Transverse colon (tissue), 4 donors: ENCODE measurements around the gene NDST4. TPM values are rescaled to one million over a fixed set of nuclear protein-coding genes. Genes with fewer than 3 reads are reported as not detected.

Experiments used
- DNase-seq: peaks from one replicate; pipeline ENCODE4 v3.0.0-alpha.2; 2019
- H3K27ac ChIP-seq, 4 donors: fragments of 200-600 bp; sonication (generic); 2 replicates each; pipeline ENCODE4 v1.5.1; 2016 to 2018; ENCODE audit warnings: inconsistent platforms in 4 of 4
- H3K27me3 ChIP-seq: fragments of 200-600 bp; sonication (generic); 2 replicates; pipeline ENCODE4 v1.5.1; 2017; ENCODE audit warnings: inconsistent platforms
- H3K36me3 ChIP-seq, 4 donors: fragments of 200-600 bp; sonication (generic); 2 replicates each; pipeline ENCODE4 v1.5.1; 2017 to 2019; ENCODE audit warnings: inconsistent platforms in 4 of 4
- H3K4me1 ChIP-seq, 4 donors: fragments of 200-600 bp; sonication (generic); 2 replicates each; pipeline ENCODE4 v1.5.1; 2017 to 2020; ENCODE audit warnings: inconsistent platforms in 4 of 4
- H3K4me3 ChIP-seq, 4 donors: fragments of 200-600 bp; sonication (generic); 1 replicate in 1 of 4; 2 replicates in 3 of 4; pipeline versions ENCODE4 v1.5.1 to v1.6.1; 2017 to 2019; ENCODE audit warnings: inconsistent platforms in 4 of 4
- H3K9me3 ChIP-seq, 2 donors: fragments of 200-600 bp; sonication (generic); 2 replicates each; pipeline ENCODE4 v1.5.1; 2017 to 2019; ENCODE audit warnings: inconsistent platforms in 2 of 2
- CTCF ChIP-seq, 5 experiments: fragments of 200-600 bp in 3 of 5; fragments of 450-650 bp in 2 of 5; sonication (generic) in 3 of 5; IDR thresholded peaks; 1 replicate in 2 of 5; 2 replicates in 3 of 5; pipeline ENCODE4 v1.5.1; 2016 to 2017; ENCODE audit warnings: antibody characterized with exemption in 5 of 5, inconsistent platforms in 3 of 5, mild to moderate bottlenecking in 2 of 5, moderate library complexity in 1 of 5
- EP300 ChIP-seq: sonication (generic); formaldehyde crosslinking; IDR thresholded peaks from one replicate; pipeline ENCODE4 v1.6.1; 2017; ENCODE audit warnings: antibody characterized with exemption, low read depth
- POLR2A ChIP-seq: fragments of 450-650 bp; IDR thresholded peaks from one replicate; pipeline ENCODE4 v1.6.1; 2016; ENCODE audit warnings: antibody characterized with exemption, mild to moderate bottlenecking, moderate library complexity
- POLR2AphosphoS5 ChIP-seq, 3 donors: sonication (generic); formaldehyde crosslinking; IDR thresholded peaks; one replicate each; pipeline ENCODE4 v1.6.1; 2016; ENCODE audit warnings: antibody characterized with exemption in 3 of 3
- WGBS, 2 donors: methylation state at CpG; one replicate each; pipeline ENCODE4 v1.1.5; 2018; ENCODE audit warnings: low coverage in 1 of 2; 5-methylcytosine and 5-hydroxymethylcytosine counted together
- in situ Hi-C, 4 donors: fragments of 200-750 bp; cut with MboI; loops; one replicate each; pipeline versions ENCODE4 v1.15.0 to v1.15.1; 2017; ENCODE audit warnings: low sequenced_read_pairs in 3 of 4, low pct_ligation_motif_present in 1 of 4, low pct_unique_long_range_greater_than_20kb in 1 of 4
- intact Hi-C: fragments of 100-400 bp; cut with DNase I; formaldehyde crosslinking; loops from one replicate; pipeline ENCODE4 v1.15.1; 2023; ENCODE audit warnings: low total_unique reads
- total RNA-seq, 4 donors: library from RNA; depleted of rRNA; stranded (reverse); fragments of >200 nt; gene quantifications; one replicate each; pipeline ENCODE4 v1.1.0, GENCODE V29; 2016

Gene NDST4
- total RNA-seq, 4 donors from 2014 or later, result 0.14 TPM; not detected in 3

GRCh38 chr4:114866901-114867670 is 246.3 kb downstream of the NDST4 start:
- Histone ChIP-seq H3K36me3 (no peaks in the 10 kb centered on the region), H3K27me3 (no peaks in the 10 kb centered on the region), H3K9me3 (no peaks in the 10 kb centered on the region), H3K4me3 (no peak overlapping the region), H3K4me1 (no peaks in the 10 kb centered on the region), H3K27ac (no peak overlapping the region)
- WGBS, 2 donors, result 40% methylated on average over 2 of the region's 2 CpGs; no CpG with 5 or more reads in 1 of the 2 donors
- no peak for TF ChIP-seq EP300
- intact Hi-C loops, result no loop called here
- in situ Hi-C loops, result no loop called here
- DNase-seq, result no peak

- TF ChIP-seq POLR2A (no peak), CTCF (IDR thresholded peaks at IDR 0.05) (no peak), EP300 (no peak), POLR2AphosphoS5 (IDR thresholded peaks at IDR 0.05) (no peak)
These were observed 249.4 kb downstream of the NDST4 start for GRCh38 chr4:114864060-114864459.

DNA sequence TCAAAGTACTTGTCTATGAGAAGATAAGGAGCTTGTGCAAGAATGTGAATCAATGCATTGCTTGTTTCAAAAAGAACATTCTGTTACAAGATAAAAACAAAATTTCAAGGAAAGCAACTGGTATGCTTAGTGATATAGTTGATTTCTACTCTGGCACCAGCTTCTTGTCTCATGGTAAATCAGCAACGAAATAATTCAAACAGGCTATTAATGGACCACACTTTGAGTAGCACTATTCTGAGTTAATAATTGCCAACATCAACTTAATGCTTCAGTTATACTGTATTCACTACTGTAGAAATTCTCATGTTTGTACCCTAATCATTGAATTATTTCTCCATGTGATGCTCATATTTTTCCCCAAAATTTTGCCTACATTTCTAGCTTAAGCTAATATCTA is 252.6 kb downstream of the NDST4 start:
- H3K27me3 ChIP-seq, result no peaks in the 10 kb centered on the region
- 62 to 86% methylated on average over 1 of the region's 1 CpG for WGBS, 2 donors
- intact Hi-C loops, result no loop called here
- H3K27ac ChIP-seq, result no peak overlapping the region
- no peak for TF ChIP-seq POLR2AphosphoS5 (IDR thresholded peaks at IDR 0.05)
- TF ChIP-seq CTCF (IDR thresholded peaks at IDR 0.05), result no peak
- no peak for TF ChIP-seq EP300
- TF ChIP-seq POLR2A, result no peak
- H3K36me3 ChIP-seq, result no peaks in the 10 kb centered on the region
- no peak overlapping the region for H3K4me3 ChIP-seq
- in situ Hi-C loops, result no loop called here
- H3K9me3 ChIP-seq, result no peaks in the 10 kb centered on the region
- no peaks in the 10 kb centered on the region for H3K4me1 ChIP-seq
- DNase-seq, result no peak

More at GRCh38 chr4:114864060-114864459, 249.4 kb downstream of the NDST4 start:
- Histone ChIP-seq H3K27ac (no peak overlapping the region), H3K27me3 (no peaks in the 10 kb centered on the region), H3K9me3 (no peaks in the 10 kb centered on the region), H3K4me3 (no peak overlapping the region), H3K4me1 (no peaks in the 10 kb centered on the region), H3K36me3 (no peaks in the 10 kb centered on the region)
- in situ Hi-C loops (no loop called here), intact Hi-C loops (no loop called here)
- DNase-seq, result no peak
- WGBS, 2 donors, result 75 to 87% methylated on average over 2 of the region's 2 CpGs

DNA sequence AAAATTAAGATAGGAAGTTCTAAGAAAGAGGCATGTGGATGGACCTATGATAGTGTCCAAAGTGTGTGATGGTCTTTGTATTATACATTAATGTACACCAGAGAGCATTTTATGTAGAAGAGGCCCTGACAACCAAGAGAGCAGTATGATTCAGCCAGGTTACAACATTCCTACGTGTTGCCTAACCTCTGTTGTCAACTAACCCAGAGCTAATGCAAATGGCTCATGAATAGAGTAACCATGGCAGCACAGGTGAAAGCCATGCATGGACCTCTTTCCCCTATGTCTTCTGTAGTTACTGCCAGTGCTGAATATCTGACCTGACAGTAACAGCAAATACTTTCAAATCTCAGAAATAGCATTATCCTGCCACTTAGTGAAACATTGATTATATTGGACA is 255.6 kb downstream of the NDST4 start:
- Histone ChIP-seq H3K27me3 (no peaks in the 10 kb centered on the region), H3K9me3 (no peaks in the 10 kb centered on the region), H3K36me3 (no peaks in the 10 kb centered on the region), H3K4me1 (no peaks in the 10 kb centered on the region), H3K4me3 (no peak overlapping the region), H3K27ac (no peak overlapping the region)
- intact Hi-C loops (no loop called here), in situ Hi-C loops (no loop called here)
- DNase-seq, result no peak
- no peak for TF ChIP-seq EP300
- TF ChIP-seq POLR2A, result no peak
- no peak for TF ChIP-seq POLR2AphosphoS5 (IDR thresholded peaks at IDR 0.05)
- no peak for TF ChIP-seq CTCF (IDR thresholded peaks at IDR 0.05)
- WGBS, 2 donors, result 57 to 80% methylated on average over 1 of the region's 1 CpG
